Upper lobe of right lung (tissue), 1 donor: ENCODE measurements around the gene RASGRF2. TPM values are rescaled to one million over a fixed set of nuclear protein-coding genes. Genes with fewer than 3 reads are reported as not detected.

ENCODE experiments used
- ATAC-seq: fragments of 200-7000 bp; cut with Tn5 transposase; one replicate; pipeline ENCODE4 v1.9.1; 2020; ENCODE audit warnings: mild to moderate bottlenecking, moderate library complexity
- DNase-seq: peaks from one replicate; pipeline ENCODE4 v3.0.0-alpha.2; 2020
- H3K27ac ChIP-seq: fragments of 200-600 bp; one replicate; pipeline ENCODE4 v1.8.0; 2022
- H3K27me3 ChIP-seq: fragments of 200-600 bp; one replicate; pipeline ENCODE4 v1.8.0; 2022; ENCODE audit warnings: mild to moderate bottlenecking
- H3K36me3 ChIP-seq: fragments of 200-600 bp; one replicate; pipeline ENCODE4 v1.8.0; 2022
- H3K4me1 ChIP-seq: fragments of 200-600 bp; one replicate; pipeline ENCODE4 v1.8.0; 2022
- H3K4me3 ChIP-seq: fragments of 200-600 bp; one replicate; pipeline ENCODE4 v1.8.0; 2022; ENCODE audit warnings: mild to moderate bottlenecking
- H3K9me3 ChIP-seq: fragments of 200-600 bp; one replicate; pipeline ENCODE4 v1.8.0; 2022
- CTCF ChIP-seq: fragments of 200-600 bp; IDR thresholded peaks from one replicate; pipeline ENCODE4 v1.8.0; 2022; ENCODE audit warnings: antibody characterized with exemption
- intact Hi-C: fragments of 100-400 bp; cut with DNase I; formaldehyde crosslinking; loops from one replicate; pipeline ENCODE4 v1.11.0; 2022
- total RNA-seq: library from RNA; stranded (reverse); fragmentation: NEBNext Ultra II Directional; extraction: Animal tissue kit (Norgen Biotek cat#: 25700); gene quantifications from one replicate; pipeline ENCODE4 v1.2.1, GENCODE V29; 2021
- donor health status: DM: no; HTN: yes; CAD: no; lungs with severe emphysema.

Gene RASGRF2
- total RNA-seq, 1 donor from 2014 or later = 5.4 TPM

GRCh38 chr5:81134566-81134965 is 174.4 kb downstream of the RASGRF2 start:
- no peaks in the 10 kb centered on the region for H3K4me1 ChIP-seq
- H3K27ac ChIP-seq = no peak overlapping the region
- no peaks in the 10 kb centered on the region for H3K27me3 ChIP-seq
- DNase-seq = no peak
- intact Hi-C loops = no loop called here
- H3K9me3 ChIP-seq = no peaks in the 10 kb centered on the region
- no peaks in the 10 kb centered on the region for H3K36me3 ChIP-seq
- no peak for TF ChIP-seq CTCF
- H3K4me3 ChIP-seq = no peak overlapping the region
- ATAC-seq = no peak

GRCh38 chr5:81136557-81136956 is 176.4 kb downstream of the RASGRF2 start:
- Histone ChIP-seq H3K4me1 (peaks cover 5% of the 10 kb centered on the region), H3K36me3 (no peaks in the 10 kb centered on the region), H3K27me3 (no peaks in the 10 kb centered on the region), H3K4me3 (no peak overlapping the region), H3K27ac (no peak overlapping the region), H3K9me3 (no peaks in the 10 kb centered on the region)
- no peak for TF ChIP-seq CTCF
- DNase-seq (no peak), ATAC-seq (no peak)
- intact Hi-C loops = no loop called here

GRCh38 chr5:81137833-81138232 is 177.7 kb downstream of the RASGRF2 start:
- TF ChIP-seq CTCF = no peak
- Histone ChIP-seq H3K27me3 (no peaks in the 10 kb centered on the region), H3K9me3 (no peaks in the 10 kb centered on the region), H3K4me3 (no peak overlapping the region), H3K36me3 (no peaks in the 10 kb centered on the region), H3K4me1 (peaks cover 5% of the 10 kb centered on the region), H3K27ac (no peak overlapping the region)
- no peak for ATAC-seq
- intact Hi-C loops = no loop called here
- DNase-seq = no peak

GRCh38 chr5:81140441-81140840 is 180.3 kb downstream of the RASGRF2 start:
- Histone ChIP-seq H3K36me3 (no peaks in the 10 kb centered on the region), H3K27ac (no peak overlapping the region), H3K27me3 (no peaks in the 10 kb centered on the region), H3K9me3 (no peaks in the 10 kb centered on the region), H3K4me3 (no peak overlapping the region), H3K4me1 (peaks cover 5% of the 10 kb centered on the region)
- TF ChIP-seq CTCF = no peak
- no peak for DNase-seq
- ATAC-seq = no peak
- intact Hi-C loops = no loop called here

GRCh38 chr5:81140943-81141342 is 180.8 kb downstream of the RASGRF2 start:
- H3K4me3 ChIP-seq = no peak overlapping the region
- ATAC-seq (no peak), DNase-seq (no peak)
- peaks cover 5% of the 10 kb centered on the region for H3K4me1 ChIP-seq
- TF ChIP-seq CTCF = no peak
- intact Hi-C loops = no loop called here
- H3K27me3 ChIP-seq = no peaks in the 10 kb centered on the region
- no peak overlapping the region for H3K27ac ChIP-seq
- H3K36me3 ChIP-seq = no peaks in the 10 kb centered on the region
- no peaks in the 10 kb centered on the region for H3K9me3 ChIP-seq

GRCh38 chr5:81142108-81142507 is 181.9 kb downstream of the RASGRF2 start:
- no peak overlapping the region for H3K27ac ChIP-seq
- ATAC-seq = no peak
- H3K4me3 ChIP-seq = no peak overlapping the region
- H3K36me3 ChIP-seq = no peaks in the 10 kb centered on the region
- no peak for DNase-seq
- TF ChIP-seq CTCF = no peak
- peaks cover 5% of the 10 kb centered on the region for H3K4me1 ChIP-seq
- intact Hi-C loops = no loop called here
- no peaks in the 10 kb centered on the region for H3K27me3 ChIP-seq
- no peaks in the 10 kb centered on the region for H3K9me3 ChIP-seq
